Panc1 (cell line): ENCODE measurements around the gene RSPH6A. TPM values are rescaled to one million over a fixed set of nuclear protein-coding genes. Genes with fewer than 3 reads are reported as not detected.
A peak's percentile ranks its signal among the peaks of the same experiment; 100 is the strongest.

ENCODE experiments used
- ATAC-seq: fragments of 200-7000 bp; cut with Tn5 transposase; 2 replicates; pipeline ENCODE4 v1.9.1; 2020; ENCODE audit warnings: mild to moderate bottlenecking, moderate library complexity
- BruUV-seq: library from RNA; stranded (reverse); fragments of 400-500 nt; replicated peaks from 2 replicates; lab custom pipeline; 2021; lab: Mats Ljungman, UMichigan
- CTCF ChIA-PET: fragments of 300-600 bp; sonication (Branson Sonifier 250); formaldehyde crosslinking; loops from one replicate; lab custom pipeline; 2022; ENCODE audit warnings: antibody characterized with exemption; lab: Charles Lee
- POLR2A ChIA-PET: fragments of 300-600 bp; sonication (Branson Sonifier 250); formaldehyde crosslinking; loops from one replicate; lab custom pipeline; 2022; ENCODE audit warnings: antibody characterized with exemption; lab: Charles Lee
- DNase-seq: peaks from one replicate; pipeline ENCODE4 v3.0.0-alpha.2; 2010; ENCODE audit warnings: low read depth, low spot score
- H3K27ac ChIP-seq: 2 replicates; pipeline ENCODE4 v1.5.1; 2011; ENCODE audit warnings: mild to moderate bottlenecking, low read length, inconsistent platforms
- H3K27me3 ChIP-seq: fragments of 200-500 bp; sonication (Bioruptor generic); 2 replicates; pipeline ENCODE4 v1.6.0; 2014; ENCODE audit warnings: low read length, inconsistent platforms; ENCODE audit not compliant: control insufficient read depth, insufficient read depth
- H3K36me3 ChIP-seq: fragments of 200-500 bp; sonication (Bioruptor generic); 2 replicates; pipeline ENCODE4 v1.5.1; 2014; ENCODE audit warnings: inconsistent platforms, mild to moderate bottlenecking, low read length, moderate library complexity; ENCODE audit not compliant: control insufficient read depth, insufficient read depth
- H3K4me1 ChIP-seq: 2 replicates; pipeline ENCODE4 v1.5.1; 2011; ENCODE audit warnings: inconsistent platforms, mild to moderate bottlenecking, low read length, moderate library complexity; ENCODE audit not compliant: control insufficient read depth, insufficient read depth
- H3K4me3 ChIP-seq, 2 experiments: 2 replicates each; pipeline ENCODE4 v1.5.1; 2011 to 2012; ENCODE audit warnings: low read depth in 2 of 2, low read length in 2 of 2, mild to moderate bottlenecking in 2 of 2, inconsistent platforms in 1 of 2, moderate library complexity in 1 of 2
- H3K9me3 ChIP-seq: fragments of 200-500 bp; sonication (Bioruptor generic); 2 replicates; pipeline ENCODE4 v1.5.1; 2014; ENCODE audit warnings: low read depth, mild to moderate bottlenecking, inconsistent platforms, low read length, moderate library complexity; ENCODE audit not compliant: control insufficient read depth, insufficient read depth
- POLR2AphosphoS5 ChIP-seq: IDR thresholded peaks from 2 replicates; pipeline ENCODE4 v1.6.1; 2012; ENCODE audit warnings: mild to moderate bottlenecking, low read depth, low read length, moderate library complexity
- REST ChIP-seq, 2 experiments: IDR thresholded peaks; 2 replicates each; pipeline ENCODE4 v1.6.1; 2011 to 2012; ENCODE audit warnings: low read depth in 2 of 2, control low read depth in 1 of 2, low read length in 1 of 2, mild to moderate bottlenecking in 1 of 2, moderate library complexity in 1 of 2; ENCODE audit not compliant: insufficient read depth in 1 of 2
- SIN3A ChIP-seq: IDR thresholded peaks from 2 replicates; pipeline ENCODE4 v1.6.1; 2012; ENCODE audit warnings: low read depth, mild to moderate bottlenecking, low read length, moderate library complexity, borderline replicate concordance; ENCODE audit not compliant: insufficient read depth
- TCF7L2 ChIP-seq: IDR thresholded peaks from 2 replicates; pipeline ENCODE4 v1.6.1; 2011; ENCODE audit warnings: mild to moderate bottlenecking, low read depth, low read length, inconsistent platforms
- in situ Hi-C: cut with HindIII; loops from 2 replicates; pipeline ENCODE4 v1.10.0; 2016; ENCODE audit warnings: low sequenced_read_pairs, low pct_unique_long_range_greater_than_20kb
- intact Hi-C: fragments of 100-400 bp; cut with micrococcal nuclease; formaldehyde crosslinking; loops from one replicate; pipeline ENCODE4 v1.10.0; 2022; ENCODE audit not compliant: unreplicated experiment
- total RNA-seq: library from RNA; stranded (reverse); gene quantifications from one replicate; pipeline ENCODE4 v1.2.1, GENCODE V29; 2021; ENCODE audit not compliant: unreplicated experiment
- TF ChIP-seq, protein P1 (sequence below): fragments of 450-650 bp; IDR thresholded peaks from 2 replicates; pipeline ENCODE4 v1.5.1; 2017; ENCODE audit warnings: mild to moderate bottlenecking

Gene RSPH6A
- total RNA-seq, 1 experiment from 2014 or later = not detected

DNA sequence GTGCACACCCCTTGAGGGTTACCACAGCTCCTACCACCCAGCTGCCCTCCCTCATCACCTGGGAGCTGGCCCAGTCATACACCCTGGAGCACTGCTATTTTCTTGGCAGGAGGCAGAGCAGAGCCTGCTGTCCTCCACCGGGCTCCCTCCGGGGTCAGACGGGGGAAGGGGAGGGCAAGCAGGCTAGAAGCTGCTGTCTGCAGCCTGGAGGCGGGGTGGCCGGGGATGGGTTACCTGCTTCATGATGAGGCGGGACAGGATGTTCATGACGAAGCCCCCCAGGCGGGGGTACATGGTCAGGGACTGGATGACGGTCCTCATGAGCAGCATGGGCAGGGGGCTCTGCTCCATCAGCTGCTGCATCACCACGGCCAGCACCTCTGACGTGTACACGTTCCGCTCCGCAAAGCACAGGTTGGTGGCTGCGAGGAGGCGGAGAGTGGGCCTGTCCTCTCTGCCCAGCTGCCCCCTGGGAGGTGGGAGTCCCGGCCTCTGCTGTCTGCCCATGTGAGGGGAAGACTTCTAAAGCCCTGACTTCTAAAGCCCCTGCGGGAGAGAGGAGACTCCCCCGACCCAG, 2.7 kb upstream of the RSPH6A start:
- Histone ChIP-seq H3K27ac (no peak overlapping the region), H3K27me3 (no peaks in the 10 kb centered on the region), H3K4me1 (no peaks in the 10 kb centered on the region), H3K36me3 (no peaks in the 10 kb centered on the region), H3K4me3 (no peak overlapping the region), H3K9me3 (no peaks in the 10 kb centered on the region)
- DNase-seq = no peak
- CTCF ChIA-PET = interaction anchor here (0.5 to 1.5 kb wide), 3 partner anchors 64 to 126 kb away, joined by 3 to 6 read pairs (median 4); partner anchors contain the start of genes QPCTL and SNRPD2
- ATAC-seq = peak; percentile 31
- POLR2A ChIA-PET = interaction anchor here (0.5 kb wide), 1 partner anchor 1080 kb away, joined by 3 read pairs; no protein-coding TSS in a partner anchor
- in situ Hi-C loops = no loop called here
- intact Hi-C loops = no loop called here
- no TSS peak for BruUV-seq
- TF ChIP-seq POLR2AphosphoS5 (no peak), SIN3A (no peak), REST (IDR thresholded peaks at IDR 0.05; ENCODE audit: insufficient read depth in 1 of 2, low read depth in 2 of 2, low read length in 1 of 2) (no peak), TCF7L2 (no peak)

GRCh38 chr19:45817010-45817724, 2.1 kb upstream of the RSPH6A start:
- in situ Hi-C loops = no loop called here
- no TSS peak for BruUV-seq
- TF ChIP-seq POLR2AphosphoS5 (peak; percentile 39; the same call in 1 of the 2 replicates), REST (IDR thresholded peaks at IDR 0.05; ENCODE audit: insufficient read depth in 1 of 2, low read depth in 2 of 2, low read length in 1 of 2) (no peak), SIN3A (no peak), TCF7L2 (no peak)
- TF ChIP-seq, protein P1, sequence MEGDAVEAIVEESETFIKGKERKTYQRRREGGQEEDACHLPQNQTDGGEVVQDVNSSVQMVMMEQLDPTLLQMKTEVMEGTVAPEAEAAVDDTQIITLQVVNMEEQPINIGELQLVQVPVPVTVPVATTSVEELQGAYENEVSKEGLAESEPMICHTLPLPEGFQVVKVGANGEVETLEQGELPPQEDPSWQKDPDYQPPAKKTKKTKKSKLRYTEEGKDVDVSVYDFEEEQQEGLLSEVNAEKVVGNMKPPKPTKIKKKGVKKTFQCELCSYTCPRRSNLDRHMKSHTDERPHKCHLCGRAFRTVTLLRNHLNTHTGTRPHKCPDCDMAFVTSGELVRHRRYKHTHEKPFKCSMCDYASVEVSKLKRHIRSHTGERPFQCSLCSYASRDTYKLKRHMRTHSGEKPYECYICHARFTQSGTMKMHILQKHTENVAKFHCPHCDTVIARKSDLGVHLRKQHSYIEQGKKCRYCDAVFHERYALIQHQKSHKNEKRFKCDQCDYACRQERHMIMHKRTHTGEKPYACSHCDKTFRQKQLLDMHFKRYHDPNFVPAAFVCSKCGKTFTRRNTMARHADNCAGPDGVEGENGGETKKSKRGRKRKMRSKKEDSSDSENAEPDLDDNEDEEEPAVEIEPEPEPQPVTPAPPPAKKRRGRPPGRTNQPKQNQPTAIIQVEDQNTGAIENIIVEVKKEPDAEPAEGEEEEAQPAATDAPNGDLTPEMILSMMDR = peak; percentile 98
- Histone ChIP-seq H3K27ac (no peak overlapping the region), H3K4me3 (no peak overlapping the region), H3K27me3 (no peaks in the 10 kb centered on the region), H3K4me1 (no peaks in the 10 kb centered on the region), H3K36me3 (no peaks in the 10 kb centered on the region), H3K9me3 (no peaks in the 10 kb centered on the region)
- intact Hi-C loops = no loop called here
- POLR2A ChIA-PET = interaction anchor here (0.5 kb wide), 2 partner anchors 43 to 1081 kb away, joined by 3 to 6 read pairs; no protein-coding TSS in a partner anchor
- ATAC-seq (peak; percentile 90), DNase-seq (peak; percentile 67)
- CTCF ChIA-PET = interaction anchor here (0.6 to 1.5 kb wide), 12 partner anchors 9 to 577 kb away, joined by 3 to 7 read pairs (median 4); partner anchors contain the start of genes QPCTL and SNRPD2
